Cardiac muscle cell (in vitro differentiated cells and primary cell): Measurements from ENCODE around the gene RHBDD3. TPM values are rescaled to one million over a fixed set of nuclear protein-coding genes. Genes with fewer than 3 reads are reported as not detected.

Experiments
- DNase-seq, 2 donors: peaks; one replicate each; pipeline versions ENCODE4 v3.0.0 to v3.0.0-alpha.2; 2010 to 2017; ENCODE audit warnings: low read depth in 1 of 2, low spot score in 1 of 2
- H3K27ac ChIP-seq: fragments of 200-600 bp; sonication (generic); 2 replicates; pipeline ENCODE4 v1.5.1; 2016
- H3K27me3 ChIP-seq: fragments of 200-600 bp; sonication (generic); 2 replicates; pipeline ENCODE4 v1.6.0; 2016; ENCODE audit warnings: control low read depth
- H3K36me3 ChIP-seq: fragments of 200-600 bp; sonication (generic); 2 replicates; pipeline ENCODE4 v1.5.1; 2016; ENCODE audit warnings: control low read depth
- H3K4me1 ChIP-seq: fragments of 200-600 bp; sonication (generic); 2 replicates; pipeline ENCODE4 v1.8.1; 2017; ENCODE audit warnings: low read depth, mild to moderate bottlenecking, mixed run types
- H3K4me3 ChIP-seq: fragments of 200-600 bp; sonication (generic); 2 replicates; pipeline ENCODE4 v1.5.1; 2016; ENCODE audit warnings: mild to moderate bottlenecking
- H3K9me3 ChIP-seq: fragments of 200-600 bp; sonication (generic); 2 replicates; pipeline ENCODE4 v1.5.1; 2017; ENCODE audit warnings: low read depth, mild to moderate bottlenecking, control low read depth
- CTCF ChIP-seq: IDR thresholded peaks from 2 replicates; pipeline ENCODE4 v1.5.1; 2012; ENCODE audit warnings: low read depth, mild to moderate bottlenecking, low read length
- polyA plus RNA-seq: library from polyadenylated mRNA; unstranded; fragments of >200 nt; fragmentation: Nextera tagmentation; extraction: Ambion mirVana; gene quantifications from 2 replicates; pipeline ENCODE4 v1.2.1, GENCODE V29; 2016
- total RNA-seq: library from RNA; depleted of rRNA; stranded (reverse); fragments of >200 nt; gene quantifications from 2 replicates; pipeline ENCODE4 v1.2.3, GENCODE V29; 2016

The RHBDD3 gene
- total RNA-seq = 88.6 and 102 TPM in 2 replicates
- polyA plus RNA-seq = 80.4 and 83.7 TPM in 2 replicates

GRCh38 chr22:29267858-29268510, at the start of gene RHBDD3, which contains the start of gene EWSR1:
TSS of gene RHBDD3 (minus strand) at chr22:29267981. CDS start at chr22:29265626, 2,355 bp downstream.
TSS of gene EWSR1 (plus strand) at chr22:29268268. CDS start at chr22:29268337, 69 bp downstream.
- H3K4me1 ChIP-seq = peaks cover 25% of the 10 kb centered on the region
- H3K27me3 ChIP-seq = no peaks in the 10 kb centered on the region
- H3K9me3 ChIP-seq = no peaks in the 10 kb centered on the region
- no peak for TF ChIP-seq CTCF
- H3K27ac ChIP-seq = peak within 1 kb of the TSS; percentile 100
- H3K4me3 ChIP-seq = peak within 1 kb of the TSS; percentile 71
- peak; percentile 96 to 99 for DNase-seq
- peaks cover 15% of the 10 kb centered on the region for H3K36me3 ChIP-seq

DNA sequence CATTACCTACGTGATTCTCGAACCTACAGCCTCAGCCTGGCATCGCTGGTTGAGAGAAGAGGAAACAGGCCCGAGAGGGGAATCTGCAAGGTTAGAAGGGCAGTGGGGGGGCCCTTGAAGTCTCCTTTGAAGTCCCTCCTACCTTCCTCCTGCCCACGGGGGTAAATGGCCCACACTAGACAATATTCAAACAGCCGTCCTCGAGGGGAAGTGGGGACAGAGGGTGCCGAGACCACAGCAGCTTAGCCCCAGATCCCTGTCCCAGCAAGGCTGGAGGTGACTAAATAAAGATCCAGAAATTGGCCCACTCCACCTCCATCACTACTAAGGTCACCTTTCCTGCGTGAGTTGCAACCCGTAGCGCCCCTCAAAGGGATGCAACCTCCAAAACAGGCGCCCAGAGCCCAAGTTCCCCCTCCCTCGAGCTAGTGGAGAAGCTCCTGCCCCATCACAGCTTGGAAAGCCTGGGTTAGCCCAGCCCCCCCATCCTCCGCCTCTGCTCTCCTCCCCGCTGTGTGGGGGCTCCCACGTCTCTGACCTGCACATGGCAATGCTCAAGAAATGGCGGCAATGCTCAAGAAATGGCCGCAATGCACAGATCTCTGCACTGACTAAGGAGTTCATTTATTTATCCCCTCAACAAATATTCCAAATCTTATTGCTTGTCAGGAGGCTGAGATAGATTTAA, 48.5 kb upstream of the RHBDD3 start:
- no peaks in the 10 kb centered on the region for H3K36me3 ChIP-seq
- TF ChIP-seq CTCF = no peak
- no peak overlapping the region for H3K4me3 ChIP-seq
- no peak for DNase-seq
- peaks cover 35% of the 10 kb centered on the region for H3K27me3 ChIP-seq
- H3K27ac ChIP-seq = no peak overlapping the region
- H3K9me3 ChIP-seq = no peaks in the 10 kb centered on the region
- no peaks in the 10 kb centered on the region for H3K4me1 ChIP-seq

GRCh38 chr22:29315286-29316140, 47.7 kb upstream of the RHBDD3 start, which contains the start of gene RASL10A:
TSS of gene RASL10A (minus strand) at chr22:29315697. CDS start at chr22:29315246, 451 bp downstream.
- no peaks in the 10 kb centered on the region for H3K4me1 ChIP-seq

DNA sequence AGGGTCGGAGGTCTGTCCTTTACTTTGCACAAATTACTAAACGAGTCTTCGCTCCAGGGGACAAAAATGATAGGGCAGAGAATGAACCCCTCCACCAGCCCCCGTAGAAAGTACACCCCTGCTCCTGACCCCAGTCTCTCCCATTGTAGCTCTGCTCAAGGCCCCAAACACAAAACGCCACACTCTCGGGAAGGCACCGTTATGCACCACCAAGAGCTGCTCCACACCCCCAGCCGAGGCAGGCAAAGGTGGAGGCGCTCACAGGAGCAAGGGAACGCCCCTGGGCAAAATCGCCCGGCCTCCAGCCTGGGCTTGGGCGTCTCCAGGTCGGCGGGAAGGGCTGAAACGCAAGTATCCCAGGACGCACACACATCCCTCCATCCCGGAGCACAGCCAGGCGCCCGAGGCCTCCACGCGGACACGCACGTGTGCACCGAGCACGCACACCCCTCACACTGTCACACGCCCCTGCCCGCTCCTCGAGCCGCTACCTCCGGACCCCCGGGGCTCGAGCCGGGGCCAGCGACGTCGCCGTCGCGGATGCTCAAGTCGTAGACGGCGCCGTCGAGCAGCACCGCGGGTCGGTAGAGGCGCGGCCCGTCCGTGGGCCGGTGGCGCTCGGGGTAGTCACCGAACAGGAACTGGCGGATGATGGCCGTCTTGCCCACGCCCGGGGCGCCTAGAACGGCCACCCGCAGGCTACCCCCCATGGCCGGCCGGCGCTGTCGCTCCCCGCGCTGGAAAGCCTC, 46.9 kb upstream of the RHBDD3 start:
- H3K9me3 ChIP-seq = no peaks in the 10 kb centered on the region
- H3K36me3 ChIP-seq = no peaks in the 10 kb centered on the region
- no peak overlapping the region for H3K27ac ChIP-seq
- no peaks in the 10 kb centered on the region for H3K4me1 ChIP-seq
- peak overlapping the region; percentile 35 for H3K4me3 ChIP-seq
- TF ChIP-seq CTCF = no peak
- DNase-seq = no peak
- peaks cover 35% of the 10 kb centered on the region for H3K27me3 ChIP-seq

More at GRCh38 chr22:29315286-29316140, 47.7 kb upstream of the RHBDD3 start, which contains the start of gene RASL10A:
- DNase-seq = peak in 1 of 2 donors; percentile 58
- no peak for TF ChIP-seq CTCF
- no peak within 1 kb of the TSS for H3K27ac ChIP-seq
- no peaks in the 10 kb centered on the region for H3K9me3 ChIP-seq
- H3K36me3 ChIP-seq = no peaks in the 10 kb centered on the region
- peak within 1 kb of the TSS; percentile 35 for H3K4me3 ChIP-seq
- H3K27me3 ChIP-seq = peaks cover 35% of the 10 kb centered on the region
